Progenitor cell of endocrine pancreas (in vitro differentiated cells): ENCODE results near the gene ECHS1. TPM values are rescaled to one million over a fixed set of nuclear protein-coding genes. Genes with fewer than 3 reads are reported as not detected.
"Not testable (repeated sequence)": the region's sequence is repeated elsewhere in the genome, so short reads cannot be mapped to it uniquely, and the experiment has no call there.

ENCODE experiments used
- DNase-seq: peaks from one replicate; pipeline ENCODE4 v3.0.0; 2021; ENCODE audit warnings: low spot score; ENCODE audit not compliant: unreplicated experiment
- H3K27ac Mint-ChIP-seq: 2 replicates; pipeline ENCODE4 v1.8.0; 2021; ENCODE audit warnings: mild to moderate bottlenecking, moderate library complexity, mixed read lengths
- H3K27me3 Mint-ChIP-seq: 2 replicates; pipeline ENCODE4 v1.8.0; 2021; ENCODE audit warnings: mixed read lengths
- H3K36me3 Mint-ChIP-seq: 2 replicates; pipeline ENCODE4 v1.8.0; 2022; ENCODE audit warnings: mixed read lengths; ENCODE audit not compliant: insufficient read depth
- H3K4me1 Mint-ChIP-seq: 2 replicates; pipeline ENCODE4 v1.8.0; 2021; ENCODE audit warnings: low read depth, mixed read lengths
- H3K4me3 Mint-ChIP-seq: 2 replicates; pipeline ENCODE4 v1.8.0; 2021; ENCODE audit warnings: low read depth, mild to moderate bottlenecking, moderate library complexity, mixed read lengths
- H3K9me3 Mint-ChIP-seq: 2 replicates; pipeline ENCODE4 v1.8.0; 2021; ENCODE audit warnings: low read depth, mixed read lengths
- CTCF ChIP-seq: fragments of 200-600 bp; sonication (generic); IDR thresholded peaks from one replicate; pipeline ENCODE4 v1.5.0; 2021; ENCODE audit warnings: antibody characterized with exemption, mild to moderate bottlenecking; ENCODE audit not compliant: unreplicated experiment
- total RNA-seq: library from RNA; stranded (reverse); gene quantifications from 2 replicates; pipeline ENCODE4 v1.2.1, GENCODE V29; 2021

The ECHS1 gene
- total RNA-seq, 1 donor from 2014 or later = 91.4 TPM

GRCh38 chr10:133388236-133388972, 15.2 kb upstream of the ECHS1 start:
- no peaks in the 10 kb centered on the region for H3K9me3 Mint-ChIP-seq
- no peaks in the 10 kb centered on the region for H3K4me1 Mint-ChIP-seq
- H3K27me3 Mint-ChIP-seq = no peaks in the 10 kb centered on the region
- H3K4me3 Mint-ChIP-seq = no peak overlapping the region
- DNase-seq = no peak
- no peak for TF ChIP-seq CTCF
- H3K36me3 Mint-ChIP-seq = peaks cover 9% of the 10 kb centered on the region
- no peak overlapping the region for H3K27ac Mint-ChIP-seq

- H3K4me3 Mint-ChIP-seq, H3K27me3 Mint-ChIP-seq, DNase-seq, H3K27ac Mint-ChIP-seq, H3K4me1 Mint-ChIP-seq, H3K9me3 Mint-ChIP-seq, H3K36me3 Mint-ChIP-seq: not testable (repeated sequence)
These were observed 13.8 kb upstream of the ECHS1 start for GRCh38 chr10:133386951-133387350.

GRCh38 chr10:133385214-133385613, 12.1 kb upstream of the ECHS1 start:
- Mint-ChIP-seq H3K9me3 (no peaks in the 10 kb centered on the region), H3K36me3 (peaks cover 9% of the 10 kb centered on the region), H3K4me1 (no peaks in the 10 kb centered on the region), H3K27me3 (no peaks in the 10 kb centered on the region), H3K4me3 (no peak overlapping the region), H3K27ac (no peak overlapping the region)
- TF ChIP-seq CTCF = no peak
- DNase-seq = no peak

- no peaks in the 10 kb centered on the region for H3K9me3 Mint-ChIP-seq
- TF ChIP-seq CTCF = no peak
- peaks cover 6% of the 10 kb centered on the region for H3K36me3 Mint-ChIP-seq
- no peaks in the 10 kb centered on the region for H3K4me1 Mint-ChIP-seq
- DNase-seq = no peak
- no peak overlapping the region for H3K4me3 Mint-ChIP-seq
- no peak overlapping the region for H3K27ac Mint-ChIP-seq
- no peaks in the 10 kb centered on the region for H3K27me3 Mint-ChIP-seq
These were observed 10.9 kb upstream of the ECHS1 start for GRCh38 chr10:133384071-133384470.

- TF ChIP-seq CTCF = no peak
- Mint-ChIP-seq H3K4me3 (no peak overlapping the region), H3K27me3 (no peaks in the 10 kb centered on the region), H3K4me1 (no peaks in the 10 kb centered on the region), H3K27ac (no peak overlapping the region), H3K36me3 (peaks cover 4% of the 10 kb centered on the region), H3K9me3 (no peaks in the 10 kb centered on the region)
- no peak for DNase-seq
These were observed 10.4 kb upstream of the ECHS1 start for GRCh38 chr10:133383551-133383950.

GRCh38 chr10:133381036-133381435, 7.9 kb upstream of the ECHS1 start:
- Mint-ChIP-seq H3K36me3 (peaks cover 3% of the 10 kb centered on the region), H3K27ac (no peak overlapping the region), H3K4me3 (no peak overlapping the region), H3K4me1 (peaks cover 1% of the 10 kb centered on the region), H3K9me3 (no peaks in the 10 kb centered on the region), H3K27me3 (peaks cover 14% of the 10 kb centered on the region)
- DNase-seq = no peak
- TF ChIP-seq CTCF = no peak
